Smooth muscle cell (in vitro differentiated cells): ENCODE measurements around the gene SMPDL3B. TPM values are rescaled to one million over a fixed set of nuclear protein-coding genes. Genes with fewer than 3 reads are reported as not detected.
"Not testable (repeated sequence)": the region's sequence is repeated elsewhere in the genome, so short reads cannot be mapped to it uniquely, and the experiment has no call there.

Source experiments
- DNase-seq: peaks from one replicate; lab custom pipeline; 2025; ENCODE audit not compliant: unreplicated experiment; lab: John Stamatoyannopoulos, UW
- H2AFZ ChIP-seq: fragments of 200-600 bp; sonication (generic); 2 replicates; pipeline ENCODE4 v1.6.0; 2016; ENCODE audit warnings: antibody characterized with exemption, low read depth, mild to moderate bottlenecking
- H3F3A ChIP-seq: fragments of 200-600 bp; sonication (generic); 2 replicates; pipeline ENCODE4 v1.6.0; 2017; ENCODE audit warnings: antibody characterized with exemption, low read depth
- H3K27ac ChIP-seq: fragments of 200-600 bp; sonication (generic); 2 replicates; pipeline ENCODE4 v1.5.1; 2016; ENCODE audit warnings: low read depth, mild to moderate bottlenecking
- H3K27me3 ChIP-seq: fragments of 200-600 bp; sonication (generic); 2 replicates; pipeline ENCODE4 v1.6.1; 2016; ENCODE audit warnings: low read depth, mild to moderate bottlenecking
- H3K36me3 ChIP-seq: fragments of 200-600 bp; sonication (generic); 2 replicates; pipeline ENCODE4 v1.5.1; 2016; ENCODE audit warnings: low read depth
- H3K4me1 ChIP-seq: fragments of 200-600 bp; sonication (generic); 2 replicates; pipeline ENCODE4 v1.5.1; 2016; ENCODE audit warnings: low read depth
- H3K4me2 ChIP-seq: fragments of 200-600 bp; sonication (generic); 2 replicates; pipeline ENCODE4 v1.6.0; 2016; ENCODE audit warnings: mild to moderate bottlenecking
- H3K4me3 ChIP-seq: fragments of 200-600 bp; sonication (generic); 2 replicates; pipeline ENCODE4 v1.5.1; 2016; ENCODE audit warnings: mild to moderate bottlenecking
- H3K79me2 ChIP-seq: fragments of 200-600 bp; sonication (generic); 2 replicates; pipeline ENCODE4 v1.6.0; 2016; ENCODE audit warnings: low read depth, mild to moderate bottlenecking
- H3K9ac ChIP-seq: fragments of 200-600 bp; sonication (generic); 2 replicates; pipeline ENCODE4 v1.6.0; 2016; ENCODE audit warnings: low read depth
- H3K9me3 ChIP-seq: fragments of 200-600 bp; sonication (generic); replicated peaks from 2 replicates; pipeline ENCODE4 v1.5.1; 2016; ENCODE audit warnings: low read depth
- H4K20me1 ChIP-seq: fragments of 200-600 bp; sonication (generic); 2 replicates; pipeline ENCODE4 v1.6.0; 2016; ENCODE audit warnings: low read depth
- CTCF ChIP-seq: fragments of 200-600 bp; sonication (generic); IDR thresholded peaks from 2 replicates; pipeline ENCODE4 v1.5.1; 2017; ENCODE audit warnings: borderline replicate concordance, mild to moderate bottlenecking, antibody characterized with exemption; ENCODE audit not compliant: insufficient read depth, poor library complexity, severe bottlenecking
- WGBS: methylation state at CpG from one replicate; pipeline ENCODE4 v1.1.7; 2016; ENCODE audit warnings: low lambda C conversion rate; 5-methylcytosine and 5-hydroxymethylcytosine counted together
- polyA plus RNA-seq: library from polyadenylated mRNA; unstranded; fragments of >200 nt; fragmentation: Nextera tagmentation; extraction: Ambion mirVana; gene quantifications from 2 replicates; pipeline ENCODE4 v1.2.1, GENCODE V29; 2016
- total RNA-seq: library from RNA; depleted of rRNA; stranded (reverse); fragments of >200 nt; gene quantifications from 2 replicates; pipeline ENCODE4 v1.2.3, GENCODE V29; 2014

The SMPDL3B gene
- total and polyA plus RNA-seq, 2 experiments from 2014 or later, result 0.41 TPM; not detected in 1

DNA sequence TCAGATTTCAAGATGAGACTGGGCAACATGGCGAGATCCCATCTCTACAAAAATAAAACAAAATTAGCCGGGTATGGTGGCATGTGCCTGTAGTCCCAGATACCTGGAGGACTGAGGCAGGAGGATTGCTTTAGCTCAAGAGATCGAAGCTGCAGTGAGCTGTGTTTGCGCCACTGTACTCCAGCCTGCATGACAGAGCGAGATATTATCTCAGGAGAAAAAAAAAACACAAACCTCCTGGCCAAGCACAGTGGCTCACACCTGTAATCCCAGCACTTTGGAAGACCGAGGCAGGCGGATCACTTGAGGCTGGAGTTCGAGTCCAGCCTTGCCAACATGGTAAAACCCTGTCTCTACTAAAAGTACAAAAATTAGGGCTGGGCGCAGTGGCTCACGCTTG lies 67.8 kb downstream of the SMPDL3B start:
- no peak for DNase-seq
- Histone ChIP-seq H3K4me1 (no peaks in the 10 kb centered on the region), H3K27me3 (no peaks in the 10 kb centered on the region), H2AFZ (no peak overlapping the region), H3K79me2 (no peaks in the 10 kb centered on the region), H3K4me3 (no peak overlapping the region), H3K9me3 (no peaks in the 10 kb centered on the region), H3K36me3 (peaks cover 10% of the 10 kb centered on the region), H4K20me1 (no peaks in the 10 kb centered on the region), H3K9ac (no peak overlapping the region), H3F3A (no peaks in the 10 kb centered on the region), H3K27ac (no peak overlapping the region), H3K4me2 (no peak overlapping the region)
- no peak for TF ChIP-seq CTCF
- WGBS, result 100% methylated on average over 10 of the region's 10 CpGs

- H3K27ac ChIP-seq, H3F3A ChIP-seq, H3K4me3 ChIP-seq, H4K20me1 ChIP-seq, H3K4me1 ChIP-seq, H3K79me2 ChIP-seq, H3K4me2 ChIP-seq, DNase-seq, H2AFZ ChIP-seq, H3K27me3 ChIP-seq, H3K9me3 ChIP-seq, H3K9ac ChIP-seq: not testable (repeated sequence)
- peaks cover 12% of the 10 kb centered on the region for H3K36me3 ChIP-seq
- 98% methylated on average over 8 of the region's 8 CpGs for WGBS
Observed at GRCh38 chr1:28003117-28003516, 68.3 kb downstream of the SMPDL3B start.

Other genes with a start within 250 kb of the SMPDL3B start
- 9.0 and 16.0 TPM in 2 replicates for gene FAM76A, start 209.0 kb upstream of the SMPDL3B start, total RNA-seq
- 2.3 and 3.1 TPM in 2 replicates for gene FAM76A, start 209.0 kb upstream of the SMPDL3B start, polyA plus RNA-seq
- gene STX12, start 161.8 kb upstream of the SMPDL3B start, total RNA-seq, result 49.6 and 50.7 TPM in 2 replicates
- gene STX12, start 161.8 kb upstream of the SMPDL3B start, polyA plus RNA-seq, result 20.6 and 22.0 TPM in 2 replicates
- 35.4 and 36.4 TPM in 2 replicates for gene PPP1R8, start 104.2 kb upstream of the SMPDL3B start, total RNA-seq
- gene PPP1R8, start 104.2 kb upstream of the SMPDL3B start, polyA plus RNA-seq, result 10.6 and 14.4 TPM in 2 replicates
- gene THEMIS2, start 62.5 kb upstream of the SMPDL3B start, total RNA-seq, result 1.6 and 3.2 TPM in 2 replicates
- 4.2 and 4.6 TPM in 2 replicates for gene THEMIS2, start 62.5 kb upstream of the SMPDL3B start, polyA plus RNA-seq
- gene RPA2, start 20.4 kb upstream of the SMPDL3B start, total RNA-seq, result 28.1 and 39.5 TPM in 2 replicates
- 27.0 and 38.5 TPM in 2 replicates for gene RPA2, start 20.4 kb upstream of the SMPDL3B start, polyA plus RNA-seq
- gene XKR8, start 25.0 kb downstream of the SMPDL3B start, total RNA-seq, result 10.7 and 11.6 TPM in 2 replicates
- gene XKR8, start 25.0 kb downstream of the SMPDL3B start, polyA plus RNA-seq, result 16.3 and 19.4 TPM in 2 replicates
- gene EYA3, start 153.6 kb downstream of the SMPDL3B start, total RNA-seq, result 16.6 and 17.1 TPM in 2 replicates
- 3.8 and 4.8 TPM in 2 replicates for gene EYA3, start 153.6 kb downstream of the SMPDL3B start, polyA plus RNA-seq
- gene PTAFR, start 241.7 kb downstream of the SMPDL3B start, total RNA-seq, result 0.04 and 0.49 TPM in 2 replicates
- 0.16 and 0.98 TPM in 2 replicates for gene PTAFR, start 241.7 kb downstream of the SMPDL3B start, polyA plus RNA-seq